ENCODE results near the gene PLCB1. TPM values are rescaled to one million over a fixed set of nuclear protein-coding genes. Genes with fewer than 3 reads are reported as not detected.

The PLCB1 gene
- total RNA-seq, 4 donors from 2014 or later: 7.2 to 28.1 (median 9.6) TPM

DNA sequence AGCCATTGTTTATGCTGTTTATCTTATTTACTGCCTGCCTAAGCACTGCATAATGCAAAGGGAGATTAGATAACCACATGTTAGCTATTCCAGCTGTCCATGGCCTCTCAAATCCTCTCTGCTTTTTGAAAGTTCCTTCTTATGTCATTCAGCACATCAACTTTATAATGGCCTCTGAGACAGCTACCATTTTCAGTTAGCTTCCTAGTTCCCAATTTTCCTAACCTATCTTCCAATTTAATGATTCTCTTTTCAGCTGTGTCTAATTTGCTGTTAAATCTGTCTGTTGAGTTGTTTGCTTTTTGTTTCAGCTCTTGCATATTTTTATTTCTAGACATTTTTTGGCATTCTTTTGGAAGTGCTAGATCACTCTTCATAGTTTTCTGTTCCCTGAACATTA lies 763.4 kb downstream of the PLCB1 start:
- no peak overlapping the region for H3K27ac ChIP-seq
- no peak for TF ChIP-seq POLR2A (IDR thresholded peaks at IDR 0.05)
- no peaks in the 10 kb centered on the region for H3K4me1 ChIP-seq
- no peaks in the 10 kb centered on the region for H3K27me3 ChIP-seq
- peaks cover 0 to 4% (median 0%) of the 10 kb centered on the region in 4 donors for H3K9me3 ChIP-seq
- H3K36me3 ChIP-seq: no peaks in the 10 kb centered on the region
- no peak for DNase-seq
- H3K4me3 ChIP-seq: no peak overlapping the region

DNA sequence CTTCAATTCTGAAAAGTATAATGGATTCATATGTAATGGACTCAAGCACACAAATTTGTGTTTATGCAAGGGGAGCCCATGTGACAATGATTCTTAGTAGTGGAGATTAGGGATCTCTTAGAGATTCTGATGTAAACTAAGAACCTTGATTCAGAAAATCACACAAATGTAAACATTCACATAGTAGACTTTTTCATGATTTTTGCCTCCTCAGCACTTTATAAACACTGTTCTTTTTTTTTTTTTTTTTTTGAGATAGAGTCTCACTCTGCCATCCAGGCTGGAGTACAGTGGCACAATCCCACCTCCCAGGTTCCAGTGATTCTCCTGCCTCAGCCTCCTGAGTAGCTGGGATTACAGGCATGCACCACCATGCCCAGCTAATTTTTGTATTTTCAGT lies 766.8 kb downstream of the PLCB1 start:
- H3K4me1 ChIP-seq: no peaks in the 10 kb centered on the region
- no peak for DNase-seq
- no peak for TF ChIP-seq POLR2A (IDR thresholded peaks at IDR 0.05)
- TF ChIP-seq, protein P1, sequence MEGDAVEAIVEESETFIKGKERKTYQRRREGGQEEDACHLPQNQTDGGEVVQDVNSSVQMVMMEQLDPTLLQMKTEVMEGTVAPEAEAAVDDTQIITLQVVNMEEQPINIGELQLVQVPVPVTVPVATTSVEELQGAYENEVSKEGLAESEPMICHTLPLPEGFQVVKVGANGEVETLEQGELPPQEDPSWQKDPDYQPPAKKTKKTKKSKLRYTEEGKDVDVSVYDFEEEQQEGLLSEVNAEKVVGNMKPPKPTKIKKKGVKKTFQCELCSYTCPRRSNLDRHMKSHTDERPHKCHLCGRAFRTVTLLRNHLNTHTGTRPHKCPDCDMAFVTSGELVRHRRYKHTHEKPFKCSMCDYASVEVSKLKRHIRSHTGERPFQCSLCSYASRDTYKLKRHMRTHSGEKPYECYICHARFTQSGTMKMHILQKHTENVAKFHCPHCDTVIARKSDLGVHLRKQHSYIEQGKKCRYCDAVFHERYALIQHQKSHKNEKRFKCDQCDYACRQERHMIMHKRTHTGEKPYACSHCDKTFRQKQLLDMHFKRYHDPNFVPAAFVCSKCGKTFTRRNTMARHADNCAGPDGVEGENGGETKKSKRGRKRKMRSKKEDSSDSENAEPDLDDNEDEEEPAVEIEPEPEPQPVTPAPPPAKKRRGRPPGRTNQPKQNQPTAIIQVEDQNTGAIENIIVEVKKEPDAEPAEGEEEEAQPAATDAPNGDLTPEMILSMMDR (IDR thresholded peaks at IDR 0.05): no peak
- peaks cover 0 to 4% (median 0%) of the 10 kb centered on the region in 4 donors for H3K9me3 ChIP-seq
- H3K27ac ChIP-seq: no peak overlapping the region
- no peaks in the 10 kb centered on the region for H3K36me3 ChIP-seq
- no peak overlapping the region for H3K4me3 ChIP-seq
- no peaks in the 10 kb centered on the region for H3K27me3 ChIP-seq

DNA sequence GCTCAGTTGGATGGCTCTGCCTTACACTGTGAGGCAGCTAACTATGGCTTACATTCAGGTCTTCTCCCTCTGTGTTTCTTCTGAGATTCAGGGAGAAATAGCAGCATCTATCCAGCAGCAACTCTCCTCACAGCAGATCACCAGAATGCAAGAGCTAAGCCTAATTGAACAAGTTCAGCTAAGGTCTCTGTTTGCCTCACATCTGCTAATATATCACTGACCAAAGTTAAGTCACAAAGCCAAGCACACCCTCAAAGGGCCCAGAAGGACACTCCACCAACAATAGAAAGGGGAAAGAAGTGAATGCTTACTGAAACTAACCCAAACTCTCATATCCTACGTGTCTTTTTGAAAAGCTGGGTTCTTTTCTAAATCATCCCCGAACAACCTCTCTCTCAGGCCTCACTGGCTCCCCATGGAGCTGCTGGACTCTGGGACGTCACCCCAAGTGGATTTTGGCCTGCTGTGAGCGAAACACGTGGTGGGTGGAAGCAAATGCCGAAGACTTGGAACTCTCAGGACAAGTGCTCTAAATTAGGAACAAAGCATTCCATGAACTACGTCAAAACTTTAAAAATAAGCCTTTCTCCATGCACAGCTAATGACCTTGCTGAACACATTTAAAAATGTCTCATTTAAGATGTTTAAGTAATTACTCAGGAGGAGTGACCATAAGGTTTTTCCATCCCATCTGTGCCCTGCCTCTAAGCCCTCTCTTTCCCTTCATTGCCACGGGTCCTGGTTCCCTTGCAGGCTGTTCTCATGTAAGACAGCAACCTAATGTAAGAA lies 769.4 kb downstream of the PLCB1 start:
- H3K4me3 ChIP-seq: no peak overlapping the region
- no peaks in the 10 kb centered on the region for H3K36me3 ChIP-seq
- H3K4me1 ChIP-seq: no peaks in the 10 kb centered on the region
- H3K27me3 ChIP-seq: no peaks in the 10 kb centered on the region
- no peak for DNase-seq
- no peaks in the 10 kb centered on the region for H3K9me3 ChIP-seq
- peak overlapping the region in 2 of 4 donors; percentile 17 to 21 for H3K27ac ChIP-seq
- TF ChIP-seq, protein P1 (IDR thresholded peaks at IDR 0.05): no peak
- TF ChIP-seq POLR2A (IDR thresholded peaks at IDR 0.05): no peak

DNA sequence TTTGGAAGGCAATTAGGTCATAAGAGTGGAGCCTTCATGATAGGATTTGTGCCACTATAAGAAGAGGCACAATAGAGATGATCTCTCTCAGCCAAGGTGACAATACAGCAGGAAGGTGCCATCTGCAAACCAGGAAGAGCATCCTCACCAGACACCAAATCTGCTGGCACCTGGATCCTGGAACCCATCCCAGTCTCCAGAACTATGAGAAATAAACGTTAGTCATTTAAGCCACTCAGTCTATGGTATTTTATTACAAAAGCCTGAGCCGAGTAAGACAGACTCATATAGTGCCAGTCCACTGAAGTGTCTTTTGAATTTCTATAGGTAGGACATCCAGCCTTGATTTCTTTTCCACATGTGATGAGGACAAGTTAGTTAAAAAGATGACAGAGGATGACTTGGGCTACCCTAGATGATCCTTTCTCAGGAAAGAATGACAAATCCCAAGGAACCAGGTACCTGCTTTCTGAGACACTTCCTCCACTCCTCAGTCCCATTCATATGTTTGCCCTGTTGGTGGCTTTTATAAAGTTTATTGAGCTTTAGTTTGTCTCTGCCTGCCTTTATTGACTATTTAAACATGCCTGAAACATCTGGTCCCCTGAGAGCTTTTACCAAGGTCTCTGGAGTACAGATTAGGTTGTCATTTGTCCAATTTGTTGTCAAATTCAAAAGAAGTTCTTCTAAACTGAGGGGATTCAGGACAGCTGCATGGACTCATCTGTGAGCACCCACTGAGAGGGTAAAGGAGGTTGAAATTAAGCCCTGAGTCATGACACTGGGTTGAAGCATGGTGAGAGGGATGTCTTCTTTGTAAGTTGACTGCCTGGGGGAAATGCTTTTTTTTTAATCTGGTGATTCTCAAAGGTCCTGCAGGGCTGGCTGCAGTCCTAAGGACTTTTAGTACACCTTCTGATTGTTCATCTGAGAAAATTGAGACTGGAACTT lies 771.9 kb downstream of the PLCB1 start:
- DNase-seq: no peak
- H3K27me3 ChIP-seq: no peaks in the 10 kb centered on the region
- TF ChIP-seq POLR2A (IDR thresholded peaks at IDR 0.05): no peak
- TF ChIP-seq, protein P1 (IDR thresholded peaks at IDR 0.05): no peak
- H3K9me3 ChIP-seq: no peaks in the 10 kb centered on the region
- H3K36me3 ChIP-seq: no peaks in the 10 kb centered on the region
- no peak overlapping the region for H3K27ac ChIP-seq
- no peaks in the 10 kb centered on the region for H3K4me1 ChIP-seq
- H3K4me3 ChIP-seq: no peak overlapping the region

DNA sequence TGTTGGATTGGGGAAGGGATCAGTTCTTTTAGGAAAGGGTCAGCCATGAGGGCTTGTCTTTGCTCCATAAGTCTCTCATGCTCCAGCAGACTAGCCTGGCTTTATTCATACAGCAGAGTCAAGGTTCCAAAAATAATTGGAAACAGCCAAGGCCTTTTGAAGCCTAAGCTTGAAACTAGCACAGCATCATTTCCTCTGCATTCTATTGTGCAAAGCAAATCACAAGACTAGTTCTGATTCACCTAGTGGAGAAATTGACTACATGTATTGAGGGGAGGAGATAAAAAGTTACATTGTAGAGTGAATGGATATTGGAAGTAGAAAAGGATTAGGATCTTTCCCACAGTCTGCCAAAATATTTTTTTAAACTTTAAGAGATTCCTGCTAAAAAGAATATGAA lies 777.5 kb downstream of the PLCB1 start:
- Histone ChIP-seq H3K27me3 (no peaks in the 10 kb centered on the region), H3K4me3 (no peak overlapping the region), H3K9me3 (no peaks in the 10 kb centered on the region), H3K36me3 (no peaks in the 10 kb centered on the region), H3K4me1 (no peaks in the 10 kb centered on the region), H3K27ac (no peak overlapping the region)
- no peak for DNase-seq
- TF ChIP-seq, protein P1 (IDR thresholded peaks at IDR 0.05): no peak
- TF ChIP-seq POLR2A (IDR thresholded peaks at IDR 0.05): no peak

DNA sequence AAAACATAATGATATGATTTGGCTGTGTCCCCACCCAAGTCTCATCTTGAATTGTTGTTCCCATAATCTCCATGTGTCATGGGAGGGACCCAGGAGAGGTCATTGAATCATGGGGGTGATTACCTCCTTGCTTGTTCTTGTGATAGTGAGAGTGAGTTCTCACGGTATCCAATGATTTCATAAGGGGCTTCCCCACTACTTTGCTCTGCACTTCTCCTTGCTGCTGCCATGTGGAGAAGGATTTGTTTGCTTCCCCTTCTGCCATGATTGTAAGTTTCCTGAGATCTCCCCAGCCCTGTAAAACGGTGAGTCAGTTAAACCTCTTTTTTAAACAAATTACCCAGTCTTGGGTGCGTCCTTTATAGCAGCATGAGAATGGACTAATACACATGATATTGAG lies 780.0 kb downstream of the PLCB1 start:
- no peaks in the 10 kb centered on the region for H3K36me3 ChIP-seq
- H3K9me3 ChIP-seq: no peaks in the 10 kb centered on the region
- no peak for DNase-seq
- H3K4me1 ChIP-seq: no peaks in the 10 kb centered on the region
- H3K4me3 ChIP-seq: no peak overlapping the region
- H3K27me3 ChIP-seq: no peaks in the 10 kb centered on the region
- TF ChIP-seq POLR2A (IDR thresholded peaks at IDR 0.05): no peak
- TF ChIP-seq, protein P1 (IDR thresholded peaks at IDR 0.05): no peak
- no peak overlapping the region for H3K27ac ChIP-seq

Measured in Peyer's patch (tissue), 4 donors.